Eye (tissue), 1 donor: ENCODE results near the gene CSGALNACT2.
"Not testable (repeated sequence)": the region's sequence is repeated elsewhere in the genome, so short reads cannot be mapped to it uniquely, and the experiment has no call there.

ENCODE experiments used
- DNase-seq: peaks from one replicate; pipeline ENCODE4 v3.0.0-alpha.2; 2015

CSGALNACT2 gene

DNA sequence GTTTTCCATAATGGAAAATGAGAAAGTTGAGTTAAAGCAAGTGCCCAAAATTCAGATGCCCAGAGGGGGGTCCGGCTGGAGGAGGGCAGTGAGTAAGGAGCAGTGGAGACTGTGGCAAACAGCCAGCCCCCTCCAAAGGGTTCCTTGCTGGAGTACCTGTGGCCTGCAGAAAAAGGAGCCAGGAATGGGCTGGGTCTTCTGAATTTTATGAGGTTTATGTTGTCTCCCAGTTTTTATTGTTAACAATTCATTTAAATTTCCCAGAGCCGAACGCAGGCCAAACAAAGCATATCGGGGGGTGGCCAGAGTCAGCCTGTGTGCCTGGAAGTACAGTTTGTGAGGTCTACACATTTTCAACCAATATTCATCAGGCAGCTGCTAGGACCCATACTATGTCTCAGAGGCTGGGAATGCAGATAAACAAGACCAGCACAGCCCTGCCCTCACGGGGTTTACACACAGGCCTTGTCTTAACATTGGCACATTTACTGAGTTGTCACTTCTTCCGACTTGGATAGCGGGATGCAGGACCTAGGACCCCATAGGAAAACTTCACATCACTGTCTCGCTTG, 12.9 kb upstream of the CSGALNACT2 start:
- no peak for DNase-seq

DNA sequence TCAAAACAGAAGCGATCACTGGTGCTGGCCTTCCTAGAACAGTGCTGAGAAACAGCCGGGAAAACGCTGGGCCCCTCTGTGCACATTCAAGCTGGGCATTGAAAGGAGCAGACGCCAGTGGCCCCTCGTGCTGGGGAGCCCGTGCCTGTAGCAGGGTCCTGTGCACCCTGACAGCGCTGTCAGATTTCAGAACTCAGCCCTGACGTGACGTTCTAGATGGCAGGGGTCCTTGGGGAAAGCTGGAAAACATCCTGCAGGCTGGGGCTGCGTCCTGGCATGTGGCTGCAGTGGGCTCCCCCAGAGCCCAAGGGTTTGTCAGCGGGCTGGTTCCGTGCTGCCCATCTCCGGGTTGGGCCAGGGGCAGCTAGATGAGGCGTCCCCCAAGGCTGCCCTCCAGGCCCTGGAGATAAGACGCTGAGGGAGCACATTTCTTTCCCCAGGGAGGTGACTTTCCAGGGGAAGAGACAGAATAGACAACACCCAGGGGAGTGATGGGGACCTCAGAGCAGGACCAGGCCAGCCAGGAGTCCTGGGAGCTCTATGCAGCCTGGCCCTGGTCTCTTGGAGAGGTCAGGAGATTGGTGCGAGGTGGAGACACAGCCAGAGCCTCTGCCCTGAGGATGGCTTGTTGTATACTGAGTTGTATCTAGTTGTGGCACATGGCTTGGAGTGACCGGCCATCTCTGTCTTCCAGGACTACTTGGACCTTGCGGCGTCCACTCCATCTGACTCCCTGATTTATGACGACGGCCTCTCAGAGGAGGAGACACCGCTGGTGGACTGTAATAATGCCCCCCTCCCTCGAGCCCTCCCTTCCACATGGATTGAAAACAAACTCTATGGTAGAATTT, 12.1 kb upstream of the CSGALNACT2 start:
- no peak for DNase-seq

DNA sequence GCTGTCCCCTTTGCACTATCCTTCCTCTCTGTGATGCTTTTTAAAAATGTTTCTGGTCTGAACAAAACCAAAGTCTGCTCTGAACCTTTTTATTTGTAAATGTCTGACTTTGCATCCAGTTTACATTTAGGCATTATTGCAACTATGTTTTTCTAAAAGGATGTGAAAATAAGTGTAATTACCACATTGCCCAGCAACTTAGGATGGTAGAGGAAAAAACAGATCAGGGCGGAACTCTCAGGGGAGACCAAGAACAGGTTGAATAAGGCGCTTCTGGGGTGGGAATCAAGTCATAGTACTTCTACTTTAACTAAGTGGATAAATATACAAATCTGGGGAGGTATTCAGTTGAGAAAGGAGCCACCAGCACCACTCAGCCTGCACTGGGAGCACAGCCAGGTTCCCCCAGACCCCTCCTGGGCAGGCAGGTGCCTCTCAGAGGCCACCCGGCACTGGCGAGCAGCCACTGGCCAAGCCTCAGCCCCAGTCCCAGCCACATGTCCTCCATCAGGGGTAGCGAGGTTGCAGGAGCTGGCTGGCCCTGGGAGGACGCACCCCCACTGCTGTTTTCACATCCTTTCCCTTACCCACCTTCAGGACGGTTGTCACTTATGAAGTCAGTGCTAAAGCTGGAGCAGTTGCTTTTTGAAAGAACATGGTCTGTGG, 11.4 kb upstream of the CSGALNACT2 start:
- no peak for DNase-seq

DNA sequence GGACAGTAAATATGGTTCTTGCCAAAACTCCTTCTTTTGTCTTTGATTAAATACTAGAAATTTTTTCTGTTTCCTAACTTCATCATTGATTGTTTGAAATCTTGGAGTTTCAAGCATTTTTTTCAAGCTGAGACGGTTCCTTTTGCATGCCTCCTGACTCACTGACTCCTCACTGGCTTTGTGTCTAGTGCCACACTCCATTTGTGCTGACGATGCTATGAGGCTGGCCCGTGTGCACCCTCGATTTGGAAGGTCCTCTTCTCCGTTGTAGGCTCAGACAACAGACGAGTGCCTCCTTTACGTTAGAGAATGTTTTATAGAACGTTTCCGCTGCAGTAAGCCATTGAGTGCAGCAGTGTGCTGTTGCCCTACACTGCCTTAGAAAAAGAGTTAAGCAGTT, 10.8 kb upstream of the CSGALNACT2 start:
- DNase-seq, result no peak

DNA sequence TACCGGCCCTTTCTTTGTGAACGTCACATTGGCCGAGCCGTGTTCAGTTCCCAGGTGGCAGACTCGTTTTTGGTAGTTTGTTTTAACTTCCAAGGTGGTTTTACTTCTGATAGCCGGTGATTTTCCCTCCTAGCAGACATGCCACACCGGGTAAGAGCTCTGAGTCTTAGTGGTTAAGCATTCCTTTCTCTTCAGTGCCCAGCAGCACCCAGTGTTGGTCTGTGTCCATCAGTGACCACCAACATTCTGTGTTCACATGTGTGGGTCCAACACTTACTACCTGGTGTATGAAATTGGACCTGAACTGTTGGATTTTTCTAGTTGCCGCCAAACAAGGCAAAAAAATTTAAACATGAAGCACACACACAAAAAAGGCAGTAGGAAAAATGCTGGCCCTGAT, 9.9 kb upstream of the CSGALNACT2 start:
- no peak for DNase-seq

DNA sequence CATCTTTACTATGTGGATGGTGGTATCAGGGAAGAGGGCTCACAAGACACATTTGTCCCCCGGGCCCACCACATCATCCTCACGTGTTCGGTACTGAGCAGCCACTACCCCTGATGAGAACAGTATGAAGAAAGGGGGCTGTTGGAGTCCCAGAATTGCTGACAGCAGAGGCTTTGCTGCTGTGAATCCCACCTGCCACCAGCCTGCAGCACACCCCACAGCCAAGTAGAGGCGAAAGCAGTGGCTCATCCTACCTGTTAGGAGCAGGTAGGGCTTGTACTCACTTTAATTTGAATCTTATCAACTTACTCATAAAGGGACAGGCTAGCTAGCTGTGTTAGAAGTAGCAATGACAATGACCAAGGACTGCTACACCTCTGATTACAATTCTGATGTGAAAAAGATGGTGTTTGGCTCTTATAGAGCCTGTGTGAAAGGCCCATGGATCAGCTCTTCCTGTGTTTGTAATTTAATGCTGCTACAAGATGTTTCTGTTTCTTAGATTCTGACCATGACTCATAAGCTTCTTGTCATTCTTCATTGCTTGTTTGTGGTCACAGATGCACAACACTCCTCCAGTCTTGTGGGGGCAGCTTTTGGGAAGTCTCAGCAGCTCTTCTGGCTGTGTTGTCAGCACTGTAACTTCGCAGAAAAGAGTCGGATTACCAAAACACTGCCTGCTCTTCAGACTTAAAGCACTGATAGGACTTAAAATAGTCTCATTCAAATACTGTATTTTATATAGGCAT, 9.1 kb upstream of the CSGALNACT2 start:
- no peak for DNase-seq

DNA sequence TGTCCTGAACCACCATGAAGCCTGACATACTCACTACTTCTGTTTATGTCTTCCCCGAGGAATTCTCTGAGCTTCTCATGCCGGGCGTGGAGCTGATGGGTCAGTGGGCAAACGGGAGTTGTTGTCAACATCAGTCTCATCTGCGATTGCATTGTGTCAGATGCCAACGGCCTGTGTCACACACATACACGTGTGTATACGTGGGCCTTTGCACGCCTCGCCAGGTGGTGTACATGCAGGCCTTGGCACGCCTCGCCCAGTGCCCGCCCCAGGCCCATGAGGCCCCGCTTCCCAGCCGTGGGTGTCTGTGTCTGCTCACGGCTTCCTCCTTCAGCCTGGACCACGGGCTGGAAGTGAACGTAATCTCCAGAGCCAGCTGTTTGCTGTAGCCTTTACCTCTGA, 7.5 kb upstream of the CSGALNACT2 start:
- peak; percentile 26 for DNase-seq

DNA sequence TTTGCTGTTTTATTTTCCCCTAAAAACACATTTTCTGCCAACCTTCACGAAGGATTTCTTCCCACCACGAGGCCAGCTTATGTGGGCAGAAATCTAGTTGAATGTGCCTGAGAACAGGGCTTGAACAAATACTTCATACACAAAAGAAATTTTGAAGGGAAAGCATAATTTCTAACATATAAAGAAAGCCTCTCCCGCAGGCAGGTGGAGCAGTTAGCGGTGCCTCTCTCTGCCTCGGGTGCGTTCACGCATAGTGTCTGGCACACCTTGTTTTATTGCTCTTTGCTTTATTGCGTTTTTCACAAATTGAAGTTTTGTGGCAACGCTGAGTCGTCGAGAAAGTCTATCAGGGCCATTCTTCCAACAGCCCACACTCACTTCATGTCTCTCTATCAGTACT, 7.0 kb upstream of the CSGALNACT2 start:
- no peak for DNase-seq

DNA sequence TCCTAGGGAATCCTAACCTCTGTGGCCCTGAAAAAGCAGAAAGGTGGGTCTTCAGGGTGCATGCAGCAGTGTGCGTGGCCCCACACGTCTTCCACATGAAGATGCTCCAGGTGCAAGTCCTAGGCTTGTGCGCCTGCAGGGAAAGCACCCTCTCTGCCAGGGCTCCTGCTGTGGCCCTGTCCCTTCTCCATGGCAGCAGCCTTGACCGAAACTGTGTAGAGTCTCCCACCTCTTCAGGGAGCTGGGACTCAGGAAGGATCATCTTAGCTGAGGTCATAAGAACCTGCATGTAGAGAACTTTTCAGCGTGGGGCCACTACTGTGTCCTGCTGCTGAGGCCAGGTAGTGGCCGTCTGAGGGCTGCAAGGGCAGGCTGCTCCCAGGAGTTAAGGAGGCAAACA, 6.3 kb upstream of the CSGALNACT2 start:
- DNase-seq, result no peak

DNA sequence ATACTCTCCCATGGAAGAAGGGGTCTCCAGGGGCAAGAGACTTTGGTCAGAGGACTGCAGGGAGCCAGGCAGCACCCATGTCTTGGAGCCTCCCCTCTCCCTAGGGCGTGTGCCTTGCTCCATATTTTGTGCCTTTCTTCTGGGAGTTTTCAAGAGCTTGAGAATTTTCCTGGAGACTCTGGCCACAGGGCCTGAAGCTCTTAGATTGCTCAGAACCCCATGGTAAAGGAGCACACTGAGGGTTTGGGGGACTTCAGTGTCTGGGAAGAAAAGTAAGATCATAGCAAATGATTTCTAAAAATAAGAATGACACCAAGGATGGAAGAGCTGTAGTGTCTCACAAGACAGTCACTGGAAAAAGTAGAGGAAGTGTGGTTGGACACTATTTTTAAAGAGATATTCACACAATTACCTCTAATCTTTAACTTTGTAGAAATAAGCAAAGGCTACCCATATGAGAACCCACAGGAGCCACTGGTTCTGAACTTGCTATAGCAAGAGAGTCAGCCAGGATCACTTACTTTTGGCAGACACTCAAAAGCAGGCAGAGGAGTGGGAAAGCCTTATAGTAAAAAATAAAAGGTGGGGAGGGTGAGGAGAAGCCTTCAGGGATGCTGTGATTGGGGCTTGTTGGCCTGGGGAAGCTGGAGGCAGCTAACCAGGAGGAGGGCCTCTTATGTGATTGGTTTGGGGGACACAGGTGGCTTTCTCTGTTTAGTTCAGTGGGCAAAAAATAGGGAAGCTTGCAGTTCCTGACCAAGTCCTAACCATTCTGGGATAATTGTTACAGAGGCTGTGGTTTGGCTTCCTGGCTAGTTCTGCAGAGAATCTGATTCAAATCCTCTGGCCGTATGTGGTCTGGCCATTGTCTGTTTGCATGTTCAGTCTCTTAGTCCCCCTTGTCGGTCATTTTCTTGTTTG, 5.1 kb upstream of the CSGALNACT2 start:
- DNase-seq, result no peak

DNA sequence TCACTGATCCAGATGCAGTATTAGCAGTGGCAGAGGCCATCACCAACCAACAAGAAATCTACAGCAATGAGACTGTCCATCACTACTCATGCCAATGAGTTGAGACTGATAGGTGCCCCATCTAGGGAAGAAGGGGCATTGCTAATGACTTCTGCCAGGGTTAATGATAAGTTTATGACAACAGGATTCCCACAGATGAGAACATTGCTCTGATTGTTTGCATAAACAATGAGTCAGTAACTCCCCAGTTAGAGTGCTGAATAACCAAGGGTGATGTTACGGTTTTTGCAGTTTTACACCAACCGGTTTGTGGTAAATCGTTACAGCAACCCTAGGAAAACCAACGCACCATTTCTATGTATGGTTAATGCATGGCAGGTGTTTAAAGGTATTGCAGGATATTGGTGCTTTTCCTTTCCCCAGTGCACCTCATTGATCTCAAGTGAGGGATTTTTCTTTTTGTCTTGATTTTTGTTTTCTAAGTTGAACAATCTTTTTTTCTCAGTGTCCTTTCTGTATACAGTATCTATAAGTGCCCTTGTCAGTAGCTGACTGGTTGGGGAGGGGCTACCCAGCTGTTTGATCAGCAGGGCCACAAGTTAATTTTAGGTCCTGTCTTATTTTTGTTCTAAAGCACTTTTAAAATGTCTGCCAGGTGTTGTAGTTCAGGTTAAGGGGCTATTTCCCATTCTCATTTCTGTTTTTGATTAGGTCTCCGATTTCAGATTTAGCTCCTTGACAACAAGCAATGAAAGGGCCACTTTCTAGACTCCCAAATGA, 3.9 kb upstream of the CSGALNACT2 start:
- DNase-seq, result no peak

DNA sequence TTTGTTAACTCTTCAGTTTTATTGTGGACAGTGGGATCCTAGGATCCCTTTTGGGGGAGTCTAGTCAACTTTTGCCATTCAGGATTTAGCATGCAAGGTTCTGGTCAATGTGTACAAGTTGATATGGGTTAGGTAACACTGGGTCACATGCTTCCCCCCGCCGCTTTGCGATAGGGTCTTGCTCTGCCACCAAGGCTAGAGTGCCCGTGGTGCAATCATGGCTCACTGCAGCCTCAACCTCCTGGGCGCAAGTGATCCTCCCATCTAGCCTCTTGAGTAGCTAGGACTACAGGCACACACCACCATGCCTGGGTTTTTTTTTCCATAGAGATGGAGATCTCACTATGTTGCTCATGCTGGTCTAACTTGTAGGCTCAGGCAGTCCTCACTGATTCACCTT, 3.2 kb upstream of the CSGALNACT2 start:
- DNase-seq, result no peak

DNA sequence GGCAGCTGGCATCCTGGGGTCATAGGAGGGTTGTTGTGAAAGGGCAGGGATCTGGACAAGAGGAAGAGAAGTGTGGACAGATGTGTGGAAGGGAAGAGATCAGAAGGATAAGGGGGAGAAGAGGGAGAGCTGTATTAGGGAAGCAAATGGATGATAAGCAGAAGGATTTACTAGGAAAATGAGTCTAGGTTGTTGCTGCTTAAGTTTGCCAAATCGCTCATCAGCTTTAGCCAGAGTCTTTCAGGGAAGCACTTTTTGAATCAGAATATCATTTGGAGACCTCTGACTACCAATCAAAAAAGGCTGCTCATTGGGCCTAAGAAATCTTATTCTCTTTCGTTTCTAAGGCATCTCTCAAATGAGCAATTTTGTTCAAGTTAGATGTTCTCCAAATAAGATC, 2.6 kb upstream of the CSGALNACT2 start:
- DNase-seq, result no peak

DNA sequence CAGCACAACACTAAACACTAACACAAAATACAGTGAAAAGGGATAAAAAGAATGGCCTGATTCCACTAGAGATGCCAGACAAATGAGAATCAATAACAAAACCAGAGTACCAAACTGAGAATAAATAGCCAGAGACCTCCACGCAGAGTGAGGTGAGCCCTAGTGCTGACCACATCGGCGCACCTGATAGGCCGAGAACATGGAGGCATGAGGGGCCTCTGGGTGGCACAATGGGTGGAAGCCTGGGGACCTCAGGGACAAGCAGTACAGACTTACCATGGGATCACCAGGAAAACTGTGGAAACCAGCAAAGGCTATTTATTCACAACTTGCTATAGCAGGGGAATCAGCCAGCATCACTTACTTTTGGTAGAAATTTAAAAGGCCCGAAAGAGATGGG, 1.8 kb upstream of the CSGALNACT2 start:
- no peak for DNase-seq

DNA sequence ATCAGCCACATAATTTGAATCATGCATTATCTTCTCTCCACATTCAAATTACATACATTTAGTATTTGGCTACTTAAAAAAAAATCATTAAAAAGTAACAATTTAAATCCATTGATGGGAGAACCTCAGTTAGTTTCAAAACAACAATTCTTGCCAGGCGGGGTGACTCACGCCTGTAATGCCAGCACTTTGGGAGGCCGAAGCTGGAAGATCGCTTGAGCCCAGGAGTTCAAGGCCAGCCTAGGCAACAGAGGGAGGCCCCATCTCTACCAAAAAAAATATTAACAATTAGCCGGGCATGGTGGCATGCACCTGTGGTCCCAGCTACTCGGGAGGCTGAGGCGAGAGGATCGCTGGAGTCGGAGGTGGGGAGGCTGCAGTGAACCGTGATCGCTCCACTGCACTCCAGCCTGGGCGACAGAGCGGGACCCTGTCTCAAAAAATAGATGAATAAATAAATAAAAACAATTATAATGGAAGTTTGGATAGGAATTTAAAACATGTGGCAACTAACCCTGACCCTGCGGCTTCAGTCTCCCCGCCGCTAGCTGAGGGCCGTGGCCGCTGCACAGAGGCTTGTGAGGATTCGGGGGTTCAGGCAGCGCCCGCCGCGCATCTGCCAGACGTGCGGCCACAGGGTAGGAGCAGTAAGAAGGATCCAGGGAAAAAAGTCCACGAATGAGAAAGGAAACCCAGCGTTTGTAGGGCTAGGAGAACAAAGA, 1.1 kb upstream of the CSGALNACT2 start:
- no peak for DNase-seq

DNA sequence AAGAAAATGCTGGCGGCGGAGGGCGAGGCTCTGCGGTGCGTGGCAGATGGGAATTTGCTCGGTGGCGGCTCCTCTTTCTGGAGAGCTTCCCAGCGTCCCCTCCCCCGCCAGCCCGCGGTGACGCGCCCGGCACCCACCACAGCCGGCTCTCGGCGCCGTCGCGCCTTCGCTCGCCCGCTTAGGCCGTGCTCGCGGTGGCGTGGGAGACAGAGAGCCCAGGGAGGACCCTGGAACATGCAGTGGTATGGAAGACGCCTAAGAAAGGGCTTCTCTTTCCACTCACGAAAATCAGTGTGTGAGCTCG, 576 bp upstream of the CSGALNACT2 start:
- peak; percentile 89 for DNase-seq

DNA sequence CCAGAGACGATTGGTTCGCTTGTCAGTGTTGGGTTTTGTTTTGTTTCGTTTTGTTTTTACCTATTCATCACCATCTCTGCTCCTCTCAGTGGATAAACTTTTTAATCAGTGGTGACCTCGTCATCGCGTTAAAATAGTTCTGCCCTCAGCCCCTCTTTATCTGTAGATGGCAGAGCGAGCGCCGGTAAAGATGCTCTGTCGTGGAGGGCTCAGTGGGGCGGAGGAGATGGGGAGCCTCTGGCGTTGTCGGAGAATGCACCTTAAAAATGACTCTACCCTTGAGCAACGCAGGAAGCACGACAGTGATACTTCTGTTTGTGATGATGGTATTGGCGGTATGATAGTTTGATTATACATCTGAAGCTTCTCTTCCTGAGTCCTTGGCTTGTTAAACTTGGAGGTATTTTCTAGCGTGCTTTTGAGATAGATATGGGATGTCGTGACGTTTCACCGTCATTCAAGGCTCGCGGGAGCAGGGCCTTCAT, 554 bp downstream of the CSGALNACT2 start:
- DNase-seq, result peak; percentile 82

DNA sequence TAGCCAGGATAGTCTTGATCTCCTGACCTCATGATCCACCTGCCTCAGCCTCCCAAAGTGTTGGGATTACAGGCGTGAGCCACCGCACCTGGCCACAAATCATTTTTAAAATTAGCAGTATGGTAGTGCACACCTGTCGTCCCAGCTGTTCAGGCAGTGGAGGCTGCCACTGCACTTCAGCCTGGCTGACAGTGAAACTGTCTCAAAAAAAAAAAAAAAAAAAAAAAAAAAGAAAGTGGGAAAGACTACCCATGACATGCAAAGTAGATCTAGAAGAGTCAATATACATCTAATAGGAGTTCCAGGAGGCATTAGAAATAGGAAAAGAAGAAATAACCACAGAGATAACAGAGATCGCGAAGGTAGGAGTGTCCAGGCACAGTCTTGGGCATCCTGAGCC, 3.2 kb downstream of the CSGALNACT2 start:
- DNase-seq, result no peak

DNA sequence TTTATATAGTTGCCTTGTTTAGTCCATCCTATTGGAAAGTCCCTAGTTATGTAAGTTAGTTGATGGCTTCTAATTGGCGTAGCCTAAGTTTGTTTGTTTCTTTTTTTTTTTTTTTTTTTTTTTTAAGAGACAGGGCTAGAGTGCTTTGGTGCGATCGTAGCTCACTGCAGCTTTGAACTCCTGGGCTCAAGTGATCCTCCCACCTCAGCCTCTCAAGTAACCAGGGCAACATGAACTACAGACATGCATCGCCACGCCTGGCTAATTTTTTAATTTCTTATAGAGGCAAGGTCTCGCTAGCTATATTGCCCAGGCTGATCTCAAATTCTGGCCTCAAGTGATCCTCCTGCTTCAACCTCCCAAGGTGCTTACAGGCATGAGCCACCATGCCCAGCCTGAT, 7.1 kb downstream of the CSGALNACT2 start:
- no peak for DNase-seq

DNA sequence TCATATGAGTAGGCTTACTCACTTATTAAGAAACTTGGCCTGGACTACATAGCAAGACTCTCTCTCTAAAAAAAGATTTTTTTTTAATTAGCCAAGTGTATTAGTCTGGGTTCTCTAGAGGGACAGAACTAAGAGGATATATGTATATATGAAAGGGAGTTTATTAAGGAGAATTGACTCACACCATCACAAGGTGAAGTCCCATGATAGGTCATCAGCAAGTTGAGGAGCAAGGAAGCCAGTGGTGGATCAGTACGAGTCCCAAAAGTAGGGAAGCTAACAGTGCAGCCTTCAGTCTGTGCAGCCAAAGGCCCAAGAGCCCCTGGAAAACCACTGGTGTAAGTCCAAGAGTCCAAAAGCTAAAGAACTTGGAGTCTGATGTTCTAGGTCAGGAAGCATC, 7.7 kb downstream of the CSGALNACT2 start:
- not testable (repeated sequence) for DNase-seq

DNA sequence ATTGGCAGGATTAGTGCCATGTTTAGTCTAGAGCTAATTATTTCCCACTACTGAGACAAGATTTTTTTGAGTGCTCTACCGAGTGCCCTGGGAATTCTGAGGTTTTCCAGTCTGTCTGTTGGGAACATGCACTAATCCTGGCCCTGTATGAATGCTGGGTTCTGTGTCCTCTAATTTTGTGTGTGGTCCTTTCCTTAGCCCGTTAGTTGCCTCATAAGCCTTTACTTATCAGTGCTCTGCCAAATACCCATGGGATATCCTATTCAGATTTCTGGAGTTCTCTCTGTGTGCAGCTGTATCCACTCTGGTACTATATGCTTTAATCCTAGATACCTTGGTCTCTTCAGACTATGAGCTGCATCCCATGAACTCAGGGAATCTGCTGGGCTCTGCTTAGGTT, 13.1 kb downstream of the CSGALNACT2 start:
- DNase-seq, result no peak
